Breast epithelium (tissue), 3 donors: ENCODE results near the gene ARL3.

Source experiments
- POLR2A ChIP-seq: fragments of 450-650 bp; IDR thresholded peaks from one replicate; pipeline ENCODE4 v1.6.1; 2016; ENCODE audit warnings: antibody characterized with exemption, mild to moderate bottlenecking, moderate library complexity
- POLR2AphosphoS5 ChIP-seq, 3 donors: sonication (generic); formaldehyde crosslinking; IDR thresholded peaks; one replicate each; pipeline ENCODE4 v1.6.1; 2017; ENCODE audit warnings: antibody characterized with exemption in 3 of 3
- TF ChIP-seq, protein P1 (sequence below), 3 donors: fragments of 450-650 bp; IDR thresholded peaks; one replicate each; pipeline ENCODE4 v1.5.1; 2016 to 2017; ENCODE audit warnings: antibody characterized with exemption in 3 of 3, mild to moderate bottlenecking in 3 of 3, moderate library complexity in 3 of 3

DNA sequence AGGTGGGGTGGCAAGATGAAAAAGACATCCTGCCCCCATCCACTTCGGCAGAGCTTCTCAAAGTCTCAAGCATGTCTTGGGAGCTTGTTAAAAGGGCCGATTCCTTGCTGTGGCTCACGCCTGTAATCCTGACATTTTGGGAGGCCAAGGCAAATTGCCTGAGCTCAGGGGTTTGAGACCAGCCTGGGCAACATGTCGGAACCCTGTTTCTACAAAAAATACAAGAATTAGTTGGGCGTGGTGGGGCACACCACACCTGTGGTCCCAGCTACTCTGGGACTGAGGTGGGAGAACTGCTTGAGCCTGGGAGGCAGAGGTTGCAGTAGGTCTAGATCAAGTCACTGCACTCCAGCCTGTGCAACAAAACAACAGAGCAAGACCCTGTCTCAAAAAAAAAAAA, 55.4 kb downstream of the ARL3 start:
- TF ChIP-seq, protein P1, sequence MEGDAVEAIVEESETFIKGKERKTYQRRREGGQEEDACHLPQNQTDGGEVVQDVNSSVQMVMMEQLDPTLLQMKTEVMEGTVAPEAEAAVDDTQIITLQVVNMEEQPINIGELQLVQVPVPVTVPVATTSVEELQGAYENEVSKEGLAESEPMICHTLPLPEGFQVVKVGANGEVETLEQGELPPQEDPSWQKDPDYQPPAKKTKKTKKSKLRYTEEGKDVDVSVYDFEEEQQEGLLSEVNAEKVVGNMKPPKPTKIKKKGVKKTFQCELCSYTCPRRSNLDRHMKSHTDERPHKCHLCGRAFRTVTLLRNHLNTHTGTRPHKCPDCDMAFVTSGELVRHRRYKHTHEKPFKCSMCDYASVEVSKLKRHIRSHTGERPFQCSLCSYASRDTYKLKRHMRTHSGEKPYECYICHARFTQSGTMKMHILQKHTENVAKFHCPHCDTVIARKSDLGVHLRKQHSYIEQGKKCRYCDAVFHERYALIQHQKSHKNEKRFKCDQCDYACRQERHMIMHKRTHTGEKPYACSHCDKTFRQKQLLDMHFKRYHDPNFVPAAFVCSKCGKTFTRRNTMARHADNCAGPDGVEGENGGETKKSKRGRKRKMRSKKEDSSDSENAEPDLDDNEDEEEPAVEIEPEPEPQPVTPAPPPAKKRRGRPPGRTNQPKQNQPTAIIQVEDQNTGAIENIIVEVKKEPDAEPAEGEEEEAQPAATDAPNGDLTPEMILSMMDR (IDR thresholded peaks at IDR 0.05), result no peak
- no peak for TF ChIP-seq POLR2AphosphoS5 (IDR thresholded peaks at IDR 0.05)
- TF ChIP-seq POLR2A, result no peak
